ENCODE results near the gene IFNA2.

- TF ChIP-seq REST (IDR thresholded peaks at IDR 0.05; ENCODE audit: insufficient read depth in 1 of 2, low read depth in 2 of 2, low read length in 2 of 2) (no peak), TAF1 (IDR thresholded peaks at IDR 0.05; ENCODE audit: borderline replicate concordance, insufficient read depth, low read length) (no peak), POLR2AphosphoS5 (IDR thresholded peaks at IDR 0.05; ENCODE audit: low read depth, low read length) (no peak)
These were observed 18.9 kb upstream of the IFNA2 start for GRCh38 chr9:21404146-21404545.
